HCT116 (cell line): Measurements from ENCODE around the gene RHBDF2. TPM values are rescaled to one million over a fixed set of nuclear protein-coding genes. Genes with fewer than 3 reads are reported as not detected.

Experiments used
- ATAC-seq: fragments of 200-7000 bp; cut with Tn5 transposase; 2 replicates; pipeline ENCODE4 v1.9.1; 2020; ENCODE audit warnings: mild to moderate bottlenecking, moderate library complexity
- BruUV-seq: library from RNA; stranded (reverse); fragments of 400-500 nt; replicated peaks from 2 replicates; lab custom pipeline; 2021; lab: Mats Ljungman, UMichigan
- CTCF ChIA-PET: fragments of 300-600 bp; sonication (Branson Sonifier 250); formaldehyde crosslinking; loops from one replicate; lab custom pipeline; 2021; ENCODE audit warnings: antibody characterized with exemption; lab: Charles Lee
- POLR2A ChIA-PET: fragments of 300-600, 350-600 bp; sonication (Branson Sonifier 250); formaldehyde crosslinking; loops from one replicate; lab custom pipeline; 2021; ENCODE audit warnings: antibody characterized with exemption; lab: Charles Lee
- RAD21 ChIA-PET, 2 experiments: fragments of 300-600 bp; sonication (Branson Sonifier 250); formaldehyde crosslinking; loops; one replicate each; lab custom pipeline; 2023; ENCODE audit warnings: low total read pairs in 2 of 2; ENCODE audit not compliant: uncharacterized antibody in 2 of 2, unreplicated experiment in 2 of 2, low non-redundant PET in 1 of 2; lab: Charles Lee
- DNase-seq: peaks from one replicate; pipeline ENCODE4 v3.0.0-alpha.2; 2010; ENCODE audit warnings: low read depth, low spot score
- H2AFZ ChIP-seq: fragments of 200-600 bp; shearing (Covaris generic), sonication (generic); 2 replicates; pipeline ENCODE4 v1.6.1; 2017; ENCODE audit warnings: low read depth, mixed run types, mixed read lengths, antibody characterized with exemption, low read length; ENCODE audit not compliant: poor library complexity, severe bottlenecking
- H3K27ac ChIP-seq: 2 replicates; pipeline ENCODE4 v1.5.1; 2012; ENCODE audit warnings: low read depth, low read length
- H3K27me3 ChIP-seq: fragments of 200-600 bp; sonication (generic); 2 replicates; pipeline ENCODE4 v1.6.1; 2016; ENCODE audit warnings: mixed run types, low read length, mixed read lengths; ENCODE audit not compliant: insufficient read depth
- H3K36me3 ChIP-seq, 2 experiments: fragments of 200-500 bp in 1 of 2; fragments of 200-600 bp in 1 of 2; sonication (Bioruptor generic) in 1 of 2; sonication (generic) in 1 of 2; 2 replicates each; pipeline versions ENCODE4 v1.5.1 to v1.6.1; 2014 to 2016; ENCODE audit warnings: low read length in 2 of 2, inconsistent platforms in 1 of 2, mixed read lengths in 1 of 2, mixed run types in 1 of 2; ENCODE audit not compliant: insufficient read depth in 2 of 2, control insufficient read depth in 1 of 2
- H3K4me1 ChIP-seq, 2 experiments: fragments of 200-600 bp in 1 of 2; sonication (generic) in 1 of 2; 2 replicates each; pipeline versions ENCODE4 v1.5.1 to v1.6.1; 2012 to 2017; ENCODE audit warnings: low read length in 2 of 2, inconsistent platforms in 1 of 2, mild to moderate bottlenecking in 1 of 2, mixed read lengths in 1 of 2, mixed run types in 1 of 2, moderate library complexity in 1 of 2; ENCODE audit not compliant: insufficient read depth in 2 of 2, control insufficient read depth in 1 of 2
- H3K4me2 ChIP-seq: fragments of 200-600 bp; sonication (generic); 2 replicates; pipeline ENCODE4 v1.6.1; 2017; ENCODE audit warnings: mixed run types, low read length, mixed read lengths
- H3K4me3 ChIP-seq, 2 experiments: fragments of 200-600 bp in 1 of 2; sonication (generic) in 1 of 2; replicated peaks in 1 of 2; 2 replicates each; pipeline ENCODE4 v1.5.1; 2011 to 2016; ENCODE audit warnings: low read length in 2 of 2, control low read depth in 1 of 2, low read depth in 1 of 2, mild to moderate bottlenecking in 1 of 2, mixed read lengths in 1 of 2, mixed run types in 1 of 2
- H3K79me2 ChIP-seq: fragments of 200-600 bp; sonication (generic); 2 replicates; pipeline ENCODE4 v1.6.1; 2017; ENCODE audit warnings: mild to moderate bottlenecking, mixed run types, low read length, moderate library complexity, mixed read lengths; ENCODE audit not compliant: insufficient read depth
- H3K9ac ChIP-seq: fragments of 200-600 bp; sonication (generic); 2 replicates; pipeline ENCODE4 v1.6.1; 2016; ENCODE audit warnings: low read length, mixed read lengths
- H3K9me2 ChIP-seq: fragments of 200-600 bp; sonication (generic), shearing (Covaris generic); 2 replicates; pipeline ENCODE4 v1.6.1; 2017; ENCODE audit warnings: mixed run types, mild to moderate bottlenecking, moderate library complexity; ENCODE audit not compliant: insufficient read depth
- H3K9me3 ChIP-seq, 2 experiments: fragments of 200-500 bp in 1 of 2; fragments of 200-600 bp in 1 of 2; sonication (Bioruptor generic) in 1 of 2; sonication (generic) in 1 of 2; 2 replicates each; pipeline ENCODE4 v1.6.1; 2014 to 2017; ENCODE audit warnings: low read length in 2 of 2, mixed read lengths in 2 of 2, inconsistent platforms in 1 of 2, low read depth in 1 of 2, mild to moderate bottlenecking in 1 of 2, mixed run types in 1 of 2, moderate library complexity in 1 of 2; ENCODE audit not compliant: control insufficient read depth in 1 of 2, insufficient read depth in 1 of 2
- H4K20me1 ChIP-seq: fragments of 200-600 bp; sonication (generic), shearing (Covaris generic); 2 replicates; pipeline ENCODE4 v1.6.1; 2017; ENCODE audit warnings: mixed run types, mild to moderate bottlenecking, moderate library complexity; ENCODE audit not compliant: insufficient read depth
- CBX3 ChIP-seq: IDR thresholded peaks from 2 replicates; pipeline ENCODE4 v1.6.1; 2012; ENCODE audit warnings: low read depth
- CEBPB ChIP-seq: IDR thresholded peaks from 2 replicates; pipeline ENCODE4 v1.6.1; 2012; ENCODE audit warnings: low read depth
- RAD21 ChIP-seq: IDR thresholded peaks from 2 replicates; pipeline ENCODE4 v1.6.1; 2012; ENCODE audit warnings: low read depth, mild to moderate bottlenecking
- SP1 ChIP-seq: IDR thresholded peaks from 2 replicates; pipeline ENCODE4 v1.6.1; 2012; ENCODE audit warnings: low read depth
- SRF ChIP-seq: IDR thresholded peaks from 2 replicates; pipeline ENCODE4 v1.6.1; 2012; ENCODE audit warnings: low read depth
- YY1 ChIP-seq: IDR thresholded peaks from 2 replicates; pipeline ENCODE4 v1.6.1; 2011; ENCODE audit warnings: low read length, low read depth, moderate library complexity, mild to moderate bottlenecking; ENCODE audit not compliant: insufficient replicate concordance; ENCODE audit errors: extremely low read depth
- ZFX ChIP-seq: fragments of 450-650 bp; IDR thresholded peaks from 2 replicates; pipeline ENCODE4 v1.6.1; 2017
- intact Hi-C: fragments of 100-400 bp; cut with micrococcal nuclease; formaldehyde crosslinking; loops from 2 replicates; pipeline ENCODE4 v1.10.0; 2022
- total RNA-seq: library from RNA; stranded (reverse); gene quantifications from one replicate; pipeline ENCODE4 v1.2.1, GENCODE V29; 2021; ENCODE audit not compliant: unreplicated experiment

Gene RHBDF2
- total RNA-seq, 1 experiment from 2014 or later, result 61.1 TPM

GRCh38 chr17:76543482-76543825 is 42.2 kb upstream of the RHBDF2 start:
- no peaks in the 10 kb centered on the region for H4K20me1 ChIP-seq
- no peaks in the 10 kb centered on the region for H3K9me3 ChIP-seq
- ChIA-PET CTCF (interaction anchor here (1.1 to 1.4 kb wide), 4 partner anchors 14 to 178 kb away, joined by 3 to 5 read pairs (median 3); no protein-coding TSS in a partner anchor), POLR2A (interaction anchor here (0.9 to 1.0 kb wide), 2 partner anchors 14 to 44 kb away, joined by 3 to 4 read pairs; no protein-coding TSS in a partner anchor), RAD21 (no interaction called here)
- no peak overlapping the region for H3K4me3 ChIP-seq
- BruUV-seq, result no TSS peak
- no peaks in the 10 kb centered on the region for H3K27me3 ChIP-seq
- no peaks in the 10 kb centered on the region for H3K36me3 ChIP-seq
- H3K4me2 ChIP-seq, result no peak overlapping the region
- intact Hi-C loops, result no loop called here
- H3K9ac ChIP-seq, result no peak overlapping the region
- TF ChIP-seq SP1 (no peak), CBX3 (no peak)
- H3K27ac ChIP-seq, result no peak overlapping the region
- DNase-seq (no peak), ATAC-seq (no peak)
- H2AFZ ChIP-seq, result no peak overlapping the region
- no peaks in the 10 kb centered on the region for H3K9me2 ChIP-seq
- peaks cover 8 to 29% of the 10 kb centered on the region in 2 experiments for H3K4me1 ChIP-seq
- no peaks in the 10 kb centered on the region for H3K79me2 ChIP-seq

- no peak for TF ChIP-seq ZFX
- no peak for TF ChIP-seq CEBPB
- TF ChIP-seq RAD21, result no peak
- no peak for TF ChIP-seq YY1
- no peak for TF ChIP-seq SRF
- DNase-seq (no peak), ATAC-seq (no peak)
- Histone ChIP-seq H3K36me3 (no peaks in the 10 kb centered on the region), H3K4me1 (peaks cover 8 to 29% of the 10 kb centered on the region in 2 experiments), H3K27ac (no peak overlapping the region), H3K9ac (no peak overlapping the region), H3K4me3 (no peak overlapping the region), H2AFZ (no peak overlapping the region), H3K9me2 (no peaks in the 10 kb centered on the region), H4K20me1 (no peaks in the 10 kb centered on the region), H3K4me2 (no peak overlapping the region), H3K27me3 (no peaks in the 10 kb centered on the region), H3K79me2 (no peaks in the 10 kb centered on the region), H3K9me3 (no peaks in the 10 kb centered on the region)
- BruUV-seq, result no TSS peak
- POLR2A ChIA-PET, result interaction anchor here (0.9 to 1.0 kb wide), 2 partner anchors 14 to 44 kb away, joined by 3 to 4 read pairs; no protein-coding TSS in a partner anchor
- intact Hi-C loops, result no loop called here
- CTCF ChIA-PET, result interaction anchor here (1.1 to 1.4 kb wide), 4 partner anchors 14 to 177 kb away, joined by 3 to 5 read pairs (median 3); no protein-coding TSS in a partner anchor
- RAD21 ChIA-PET, result no interaction called here
These were observed 41.8 kb upstream of the RHBDF2 start for GRCh38 chr17:76542984-76543383.
